ENCODE data around the gene STK33.

DNA sequence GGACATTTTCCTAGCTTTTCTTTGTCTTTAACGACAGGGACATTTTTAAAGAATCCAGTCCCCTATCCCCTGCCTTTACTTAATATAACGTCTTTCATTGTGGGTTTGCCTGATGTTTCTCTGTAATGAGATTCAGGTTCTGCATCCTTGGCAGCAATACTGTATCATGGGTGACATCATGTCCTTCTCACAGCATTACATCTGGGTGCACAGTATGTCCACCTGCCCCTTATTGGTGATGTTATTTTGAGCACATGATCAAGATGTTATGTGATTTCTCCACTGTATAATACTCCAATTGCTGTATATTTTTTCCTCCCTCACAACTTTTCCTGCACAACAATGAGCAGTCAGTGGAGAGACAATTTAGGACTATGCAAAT, 9.7 kb upstream of the STK33 start:
- TF ChIP-seq, protein P1, sequence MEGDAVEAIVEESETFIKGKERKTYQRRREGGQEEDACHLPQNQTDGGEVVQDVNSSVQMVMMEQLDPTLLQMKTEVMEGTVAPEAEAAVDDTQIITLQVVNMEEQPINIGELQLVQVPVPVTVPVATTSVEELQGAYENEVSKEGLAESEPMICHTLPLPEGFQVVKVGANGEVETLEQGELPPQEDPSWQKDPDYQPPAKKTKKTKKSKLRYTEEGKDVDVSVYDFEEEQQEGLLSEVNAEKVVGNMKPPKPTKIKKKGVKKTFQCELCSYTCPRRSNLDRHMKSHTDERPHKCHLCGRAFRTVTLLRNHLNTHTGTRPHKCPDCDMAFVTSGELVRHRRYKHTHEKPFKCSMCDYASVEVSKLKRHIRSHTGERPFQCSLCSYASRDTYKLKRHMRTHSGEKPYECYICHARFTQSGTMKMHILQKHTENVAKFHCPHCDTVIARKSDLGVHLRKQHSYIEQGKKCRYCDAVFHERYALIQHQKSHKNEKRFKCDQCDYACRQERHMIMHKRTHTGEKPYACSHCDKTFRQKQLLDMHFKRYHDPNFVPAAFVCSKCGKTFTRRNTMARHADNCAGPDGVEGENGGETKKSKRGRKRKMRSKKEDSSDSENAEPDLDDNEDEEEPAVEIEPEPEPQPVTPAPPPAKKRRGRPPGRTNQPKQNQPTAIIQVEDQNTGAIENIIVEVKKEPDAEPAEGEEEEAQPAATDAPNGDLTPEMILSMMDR (IDR thresholded peaks at IDR 0.05), result no peak
- TF ChIP-seq TCF7L2 (IDR thresholded peaks at IDR 0.05; ENCODE audit: low read depth, low read length), result no peak
- TF ChIP-seq, protein P2, sequence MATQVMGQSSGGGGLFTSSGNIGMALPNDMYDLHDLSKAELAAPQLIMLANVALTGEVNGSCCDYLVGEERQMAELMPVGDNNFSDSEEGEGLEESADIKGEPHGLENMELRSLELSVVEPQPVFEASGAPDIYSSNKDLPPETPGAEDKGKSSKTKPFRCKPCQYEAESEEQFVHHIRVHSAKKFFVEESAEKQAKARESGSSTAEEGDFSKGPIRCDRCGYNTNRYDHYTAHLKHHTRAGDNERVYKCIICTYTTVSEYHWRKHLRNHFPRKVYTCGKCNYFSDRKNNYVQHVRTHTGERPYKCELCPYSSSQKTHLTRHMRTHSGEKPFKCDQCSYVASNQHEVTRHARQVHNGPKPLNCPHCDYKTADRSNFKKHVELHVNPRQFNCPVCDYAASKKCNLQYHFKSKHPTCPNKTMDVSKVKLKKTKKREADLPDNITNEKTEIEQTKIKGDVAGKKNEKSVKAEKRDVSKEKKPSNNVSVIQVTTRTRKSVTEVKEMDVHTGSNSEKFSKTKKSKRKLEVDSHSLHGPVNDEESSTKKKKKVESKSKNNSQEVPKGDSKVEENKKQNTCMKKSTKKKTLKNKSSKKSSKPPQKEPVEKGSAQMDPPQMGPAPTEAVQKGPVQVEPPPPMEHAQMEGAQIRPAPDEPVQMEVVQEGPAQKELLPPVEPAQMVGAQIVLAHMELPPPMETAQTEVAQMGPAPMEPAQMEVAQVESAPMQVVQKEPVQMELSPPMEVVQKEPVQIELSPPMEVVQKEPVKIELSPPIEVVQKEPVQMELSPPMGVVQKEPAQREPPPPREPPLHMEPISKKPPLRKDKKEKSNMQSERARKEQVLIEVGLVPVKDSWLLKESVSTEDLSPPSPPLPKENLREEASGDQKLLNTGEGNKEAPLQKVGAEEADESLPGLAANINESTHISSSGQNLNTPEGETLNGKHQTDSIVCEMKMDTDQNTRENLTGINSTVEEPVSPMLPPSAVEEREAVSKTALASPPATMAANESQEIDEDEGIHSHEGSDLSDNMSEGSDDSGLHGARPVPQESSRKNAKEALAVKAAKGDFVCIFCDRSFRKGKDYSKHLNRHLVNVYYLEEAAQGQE (IDR thresholded peaks at IDR 0.05; ENCODE audit: insufficient read depth in 1 of 2, low read depth in 2 of 2, low read length in 1 of 2), result no peak

Measured in Panc1 (cell line).